Ovary (tissue), 3 donors: ENCODE data around the gene TKTL2.

Experiments
- POLR2A ChIP-seq: fragments of 450-650 bp; IDR thresholded peaks from one replicate; pipeline ENCODE4 v1.6.1; 2017; ENCODE audit warnings: antibody characterized with exemption, mild to moderate bottlenecking, moderate library complexity
- TF ChIP-seq, protein P1 (sequence below), 3 donors: fragments of 450-650 bp in 2 of 3; fragments of 200-600 bp in 1 of 3; IDR thresholded peaks; one replicate each; pipeline versions ENCODE4 v1.5.1 to v1.8.0; 2016 to 2022; ENCODE audit warnings: antibody characterized with exemption in 3 of 3, mild to moderate bottlenecking in 1 of 3
- donor health status: DM: no; HTN: no; CAD: no.

DNA sequence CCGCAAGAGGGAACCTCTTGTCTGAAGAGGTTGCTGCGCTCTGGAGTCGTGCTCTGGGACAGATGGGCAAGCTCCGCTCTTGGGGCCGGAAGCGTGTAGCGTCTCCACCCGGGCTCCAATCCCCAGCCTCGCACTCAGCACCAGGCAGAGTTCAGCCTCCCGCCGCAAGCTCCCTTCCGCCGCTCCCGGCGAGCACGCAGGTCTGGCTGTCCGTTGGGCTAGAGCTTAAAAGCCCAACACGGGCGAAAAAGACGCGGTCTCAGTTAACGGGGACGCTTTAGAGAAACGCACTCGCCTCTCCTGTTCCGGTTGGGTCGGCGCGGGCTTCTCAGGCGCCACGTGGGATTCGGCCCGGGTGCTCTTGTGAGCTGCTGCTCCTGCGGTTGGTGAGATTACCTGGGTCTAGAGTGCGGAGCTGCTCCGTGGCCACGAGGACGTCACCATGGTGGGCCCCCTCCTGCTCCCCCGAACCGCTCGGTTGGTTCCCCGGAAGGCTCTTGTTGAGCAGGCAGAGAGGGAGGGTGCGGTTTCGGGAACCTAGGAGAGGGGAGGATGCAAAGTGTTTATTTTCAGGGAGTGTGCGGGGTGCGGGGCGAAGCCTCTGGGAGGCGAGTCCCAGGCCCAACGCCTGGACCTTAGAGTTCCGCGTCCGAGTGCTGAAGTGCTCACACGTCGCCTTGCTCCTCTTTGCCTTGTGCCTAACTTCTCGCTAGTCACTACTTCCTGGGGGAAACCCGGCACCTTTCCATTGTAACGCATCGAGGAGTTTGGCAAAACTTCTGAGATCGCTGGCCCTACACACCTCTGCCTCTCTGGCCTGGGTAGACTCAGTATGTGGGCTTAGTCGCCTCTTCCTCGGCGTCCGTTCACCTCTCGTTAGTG is 21.0 kb upstream of the TKTL2 start, which contains the start of gene TMA16:
- TF ChIP-seq POLR2A = peak; percentile 29
- TF ChIP-seq, protein P1, sequence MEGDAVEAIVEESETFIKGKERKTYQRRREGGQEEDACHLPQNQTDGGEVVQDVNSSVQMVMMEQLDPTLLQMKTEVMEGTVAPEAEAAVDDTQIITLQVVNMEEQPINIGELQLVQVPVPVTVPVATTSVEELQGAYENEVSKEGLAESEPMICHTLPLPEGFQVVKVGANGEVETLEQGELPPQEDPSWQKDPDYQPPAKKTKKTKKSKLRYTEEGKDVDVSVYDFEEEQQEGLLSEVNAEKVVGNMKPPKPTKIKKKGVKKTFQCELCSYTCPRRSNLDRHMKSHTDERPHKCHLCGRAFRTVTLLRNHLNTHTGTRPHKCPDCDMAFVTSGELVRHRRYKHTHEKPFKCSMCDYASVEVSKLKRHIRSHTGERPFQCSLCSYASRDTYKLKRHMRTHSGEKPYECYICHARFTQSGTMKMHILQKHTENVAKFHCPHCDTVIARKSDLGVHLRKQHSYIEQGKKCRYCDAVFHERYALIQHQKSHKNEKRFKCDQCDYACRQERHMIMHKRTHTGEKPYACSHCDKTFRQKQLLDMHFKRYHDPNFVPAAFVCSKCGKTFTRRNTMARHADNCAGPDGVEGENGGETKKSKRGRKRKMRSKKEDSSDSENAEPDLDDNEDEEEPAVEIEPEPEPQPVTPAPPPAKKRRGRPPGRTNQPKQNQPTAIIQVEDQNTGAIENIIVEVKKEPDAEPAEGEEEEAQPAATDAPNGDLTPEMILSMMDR (IDR thresholded peaks at IDR 0.05) = no peak
